ENCODE measurements around the gene DDB1.

DDB1 gene

DNA sequence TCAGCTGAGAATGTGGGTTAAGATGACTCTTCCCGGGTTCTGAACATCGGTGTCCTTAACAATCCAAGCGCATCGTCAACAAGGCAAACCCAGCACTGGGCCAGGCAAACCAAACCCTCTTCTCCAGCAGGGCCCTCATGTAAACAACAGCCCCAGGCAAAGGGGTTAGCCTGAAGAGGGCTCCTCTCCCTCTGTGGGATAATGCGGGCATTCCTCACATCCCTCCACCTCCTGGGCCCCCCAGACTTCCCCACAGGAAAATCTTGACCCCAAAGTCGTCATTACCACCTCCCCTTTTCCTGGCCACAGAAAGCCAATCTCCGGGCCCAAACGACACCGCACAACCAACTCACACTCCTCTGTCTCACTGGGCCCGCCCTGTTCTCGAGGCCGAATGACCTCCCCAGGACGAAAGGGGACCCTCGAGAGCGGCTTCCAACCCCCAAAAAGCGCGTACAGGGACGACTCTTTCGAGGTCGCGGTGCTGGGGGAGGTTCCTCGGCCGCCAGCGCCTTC, 566 bp downstream of the DDB1 start:
- TF ChIP-seq POLR2A (IDR thresholded peaks at IDR 0.05; ENCODE audit: low read depth, low read length) (no peak), TAF1 (IDR thresholded peaks at IDR 0.05; ENCODE audit: borderline replicate concordance, low read depth, low read length) (no peak), POLR2AphosphoS5 (IDR thresholded peaks at IDR 0.05; ENCODE audit: low read depth, low read length) (no peak)
- DNase-seq (ENCODE audit: insufficient read length) (no peak), FAIRE-seq (no peak)

- FAIRE-seq = no peak
Measured at GRCh38 chr11:61331651-61332050, 1.3 kb downstream of the DDB1 start.

DNA sequence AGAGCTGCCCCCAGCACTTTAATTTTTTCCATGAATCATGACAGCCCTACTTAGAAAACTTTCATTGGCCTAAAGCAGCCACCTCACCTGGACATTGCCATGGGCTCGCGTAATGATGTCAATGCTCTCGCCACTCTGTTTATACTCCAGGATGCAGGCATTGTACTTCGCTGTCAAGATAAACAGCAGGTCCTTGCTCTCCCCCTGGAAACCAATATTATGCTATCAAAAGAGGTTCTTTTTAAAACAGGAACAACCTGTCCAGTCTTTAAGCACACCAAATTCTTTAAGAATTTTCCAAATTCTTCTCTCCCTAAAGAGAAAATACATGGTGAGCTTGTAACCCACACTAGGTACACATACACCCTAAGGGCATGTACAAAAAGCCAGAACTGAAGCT, 3.0 kb downstream of the DDB1 start:
- DNase-seq (ENCODE audit: insufficient read length) (no peak), FAIRE-seq (no peak)
- TF ChIP-seq POLR2AphosphoS5 (IDR thresholded peaks at IDR 0.05; ENCODE audit: low read depth, low read length) = no peak
- TF ChIP-seq TAF1 (IDR thresholded peaks at IDR 0.05; ENCODE audit: borderline replicate concordance, low read depth, low read length) = no peak
- no peak for TF ChIP-seq POLR2A (IDR thresholded peaks at IDR 0.05; ENCODE audit: low read depth, low read length)

More at GRCh38 chr11:61331651-61332050, 1.3 kb downstream of the DDB1 start:
- no peak for TF ChIP-seq TAF1 (IDR thresholded peaks at IDR 0.05; ENCODE audit: borderline replicate concordance, low read depth, low read length)
- no peak for TF ChIP-seq POLR2AphosphoS5 (IDR thresholded peaks at IDR 0.05; ENCODE audit: low read depth, low read length)
- no peak for TF ChIP-seq POLR2A (IDR thresholded peaks at IDR 0.05; ENCODE audit: low read depth, low read length)
- DNase-seq (ENCODE audit: insufficient read length) = no peak

- TF ChIP-seq POLR2AphosphoS5 (IDR thresholded peaks at IDR 0.05; ENCODE audit: low read depth, low read length) (no peak), POLR2A (IDR thresholded peaks at IDR 0.05; ENCODE audit: low read depth, low read length) (no peak), TAF1 (IDR thresholded peaks at IDR 0.05; ENCODE audit: borderline replicate concordance, low read depth, low read length) (no peak)
- FAIRE-seq (no peak), DNase-seq (ENCODE audit: insufficient read length) (no peak)
Measured at GRCh38 chr11:61328351-61328750, 4.6 kb downstream of the DDB1 start.

DNA sequence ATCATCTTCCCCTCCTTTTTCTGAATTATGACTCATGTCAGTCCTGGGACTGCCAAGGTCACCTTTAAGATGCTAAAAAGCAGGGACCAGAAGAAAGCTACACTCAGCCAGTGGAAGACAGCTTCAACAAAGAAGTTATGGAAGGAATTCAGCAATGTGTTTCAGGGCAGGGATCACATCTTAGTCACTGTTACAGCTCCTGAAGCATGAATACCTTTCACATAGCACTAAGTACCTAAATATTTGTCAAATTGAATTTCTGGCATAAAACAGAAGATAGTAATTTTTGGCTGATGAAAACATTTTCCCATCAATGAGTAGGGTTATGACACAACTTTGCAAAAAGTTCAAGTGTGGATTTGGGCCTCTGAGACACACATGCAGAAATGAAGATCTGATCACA, 5.2 kb downstream of the DDB1 start:
- no peak for TF ChIP-seq POLR2A (IDR thresholded peaks at IDR 0.05; ENCODE audit: low read depth, low read length)
- TF ChIP-seq TAF1 (IDR thresholded peaks at IDR 0.05; ENCODE audit: borderline replicate concordance, low read depth, low read length) = no peak
- TF ChIP-seq POLR2AphosphoS5 (IDR thresholded peaks at IDR 0.05; ENCODE audit: low read depth, low read length) = no peak
- DNase-seq (ENCODE audit: insufficient read length) = no peak
- no peak for FAIRE-seq

GRCh38 chr11:61325649-61326414, 7.1 kb downstream of the DDB1 start:
- TF ChIP-seq TAF1 (IDR thresholded peaks at IDR 0.05; ENCODE audit: borderline replicate concordance, low read depth, low read length) = no peak
- no peak for TF ChIP-seq POLR2A (IDR thresholded peaks at IDR 0.05; ENCODE audit: low read depth, low read length)
- no peak for TF ChIP-seq POLR2AphosphoS5 (IDR thresholded peaks at IDR 0.05; ENCODE audit: low read depth, low read length)
- DNase-seq (ENCODE audit: insufficient read length) (no peak), FAIRE-seq (no peak)

- TF ChIP-seq TAF1 (IDR thresholded peaks at IDR 0.05; ENCODE audit: borderline replicate concordance, low read depth, low read length) (no peak), POLR2AphosphoS5 (IDR thresholded peaks at IDR 0.05; ENCODE audit: low read depth, low read length) (no peak), POLR2A (IDR thresholded peaks at IDR 0.05; ENCODE audit: low read depth, low read length) (no peak)
- FAIRE-seq (no peak), DNase-seq (ENCODE audit: insufficient read length) (no peak)
Measured at GRCh38 chr11:61315260-61315659, 17.6 kb downstream of the DDB1 start.

GRCh38 chr11:61310749-61311148, 22.2 kb downstream of the DDB1 start:
- FAIRE-seq = no peak
- no peak for TF ChIP-seq POLR2A (IDR thresholded peaks at IDR 0.05; ENCODE audit: low read depth, low read length)
- TF ChIP-seq POLR2AphosphoS5 (IDR thresholded peaks at IDR 0.05; ENCODE audit: low read depth, low read length) = no peak
- no peak for TF ChIP-seq TAF1 (IDR thresholded peaks at IDR 0.05; ENCODE audit: borderline replicate concordance, low read depth, low read length)
- DNase-seq (ENCODE audit: insufficient read length) = no peak

GRCh38 chr11:61309739-61310138, 23.2 kb downstream of the DDB1 start:
- DNase-seq (ENCODE audit: insufficient read length) (no peak), FAIRE-seq (no peak)
- no peak for TF ChIP-seq POLR2A (IDR thresholded peaks at IDR 0.05; ENCODE audit: low read depth, low read length)
- no peak for TF ChIP-seq TAF1 (IDR thresholded peaks at IDR 0.05; ENCODE audit: borderline replicate concordance, low read depth, low read length)
- no peak for TF ChIP-seq POLR2AphosphoS5 (IDR thresholded peaks at IDR 0.05; ENCODE audit: low read depth, low read length)

- FAIRE-seq (no peak), DNase-seq (ENCODE audit: insufficient read length) (no peak)
- TF ChIP-seq POLR2AphosphoS5 (IDR thresholded peaks at IDR 0.05; ENCODE audit: low read depth, low read length) (no peak), TAF1 (IDR thresholded peaks at IDR 0.05; ENCODE audit: borderline replicate concordance, low read depth, low read length) (no peak), POLR2A (IDR thresholded peaks at IDR 0.05; ENCODE audit: low read depth, low read length) (no peak)
Measured at GRCh38 chr11:61309141-61309540, 23.8 kb downstream of the DDB1 start.

DNA sequence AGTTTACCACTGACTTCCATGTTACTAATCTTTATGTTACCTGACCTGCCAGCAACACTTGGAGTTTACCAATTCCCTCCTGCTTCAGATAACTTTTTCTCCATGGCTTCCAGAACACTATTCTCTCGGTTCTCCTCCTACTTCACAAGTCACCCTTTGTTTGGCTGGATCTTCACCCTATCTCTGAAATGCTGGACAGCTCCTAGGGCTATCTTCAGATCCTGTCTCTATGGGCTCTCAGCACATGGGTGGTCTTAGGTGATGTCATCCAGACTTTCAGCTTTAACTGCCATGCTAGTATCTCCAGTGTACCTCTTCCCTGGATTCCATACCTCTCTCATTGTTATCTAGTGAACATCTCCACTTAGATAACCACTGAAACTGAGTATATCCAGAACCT, 25.6 kb downstream of the DDB1 start:
- DNase-seq (ENCODE audit: insufficient read length) = no peak
- TF ChIP-seq POLR2AphosphoS5 (IDR thresholded peaks at IDR 0.05; ENCODE audit: low read depth, low read length) (no peak), POLR2A (IDR thresholded peaks at IDR 0.05; ENCODE audit: low read depth, low read length) (no peak), TAF1 (IDR thresholded peaks at IDR 0.05; ENCODE audit: borderline replicate concordance, low read depth, low read length) (no peak)
- FAIRE-seq = no peak

GRCh38 chr11:61306221-61306620, 26.7 kb downstream of the DDB1 start:
- no peak for TF ChIP-seq TAF1 (IDR thresholded peaks at IDR 0.05; ENCODE audit: borderline replicate concordance, low read depth, low read length)
- FAIRE-seq (no peak), DNase-seq (ENCODE audit: insufficient read length) (no peak)

Measured in GM12892 (cell line).